HepG2 (cell line): ENCODE data around the gene CD83. TPM values are rescaled to one million over a fixed set of nuclear protein-coding genes. Genes with fewer than 3 reads are reported as not detected.

Source experiments
- ATAC-seq: fragments of 200-7000 bp; cut with Tn5 transposase; 3 replicates; pipeline ENCODE4 v1.9.1; 2020; ENCODE audit warnings: mild to moderate bottlenecking, moderate library complexity
- BruUV-seq: library from RNA; stranded (reverse); fragments of 400-500 nt; replicated peaks from 2 replicates; lab custom pipeline; 2021; lab: Mats Ljungman, UMichigan
- CTCF ChIA-PET: fragments of 300-600 bp; formaldehyde crosslinking; extraction: SDS; loops from one replicate; lab custom pipeline; 2021; ENCODE audit warnings: low total read pairs, inconsistent platforms, low intra/inter-chr PET ratio; lab: Yijun Ruan, JAX
- POLR2A ChIA-PET: fragments of 350-600 bp; sonication (Branson Sonifier 250); formaldehyde crosslinking; loops from one replicate; lab custom pipeline; 2020; ENCODE audit warnings: antibody characterized with exemption, inconsistent platforms; lab: Yijun Ruan, JAX
- DNase-seq: peaks from one replicate; pipeline ENCODE4 v3.0.0-alpha.2; 2015; ENCODE audit warnings: low spot score
- FAIRE-seq: peaks from 3 replicates; lab custom pipeline; 2011; peaks lifted over from hg19 to GRCh38; lab: Jason Lieb, UNC
- H2AFZ ChIP-seq: one replicate; pipeline ENCODE4 v1.6.1; 2011; ENCODE audit warnings: low read length, inconsistent platforms
- H3K27ac ChIP-seq: fragments of 300-600 bp; 3 replicates; pipeline ENCODE4 v1.8.0; 2011; ENCODE audit warnings: mixed run types, mild to moderate bottlenecking, mixed read lengths, low read length, inconsistent platforms; ENCODE audit not compliant: insufficient read depth; ENCODE audit errors: extremely low read length
- H3K27me3 ChIP-seq, 2 experiments: fragments of 200-600 bp in 1 of 2; 2 replicates in 1 of 2; 3 replicates in 1 of 2; pipeline versions ENCODE4 v1.6.0 to v1.8.0; 2011; ENCODE audit warnings: low read length in 2 of 2, mild to moderate bottlenecking in 2 of 2, moderate library complexity in 2 of 2, inconsistent platforms in 1 of 2; ENCODE audit not compliant: insufficient read depth in 2 of 2, control insufficient read depth in 1 of 2
- H3K36me3 ChIP-seq, 2 experiments: fragments of 200-600 bp in 1 of 2; replicated peaks in 1 of 2; 2 replicates in 1 of 2; 3 replicates in 1 of 2; pipeline versions ENCODE4 v1.5.1 to v1.8.0; 2011; ENCODE audit warnings: low read length in 2 of 2, inconsistent platforms in 1 of 2; ENCODE audit not compliant: insufficient read depth in 2 of 2, control insufficient read depth in 1 of 2
- H3K4me1 ChIP-seq: 2 replicates; pipeline ENCODE4 v1.5.1; 2012; ENCODE audit warnings: low read length, inconsistent platforms; ENCODE audit not compliant: insufficient read depth
- H3K4me2 ChIP-seq: 2 replicates; pipeline ENCODE4 v1.6.0; 2011; ENCODE audit warnings: low read depth, low read length, inconsistent platforms
- H3K4me3 ChIP-seq, 3 experiments: fragments of 200-600 bp in 1 of 3; sonication (generic), shearing (Covaris generic) in 1 of 3; replicated peaks in 1 of 3; 2 replicates each; pipeline ENCODE4 v1.5.1; 2011 to 2016; ENCODE audit warnings: low read length in 3 of 3, inconsistent platforms in 2 of 3, low read depth in 2 of 3, mild to moderate bottlenecking in 2 of 3, control low read depth in 1 of 3, mixed read lengths in 1 of 3; ENCODE audit not compliant: insufficient read depth in 1 of 3
- H3K79me2 ChIP-seq: one replicate; pipeline ENCODE4 v1.6.1; 2011; ENCODE audit warnings: low read length, inconsistent platforms; ENCODE audit not compliant: insufficient read depth
- H3K9ac ChIP-seq: 2 replicates; pipeline ENCODE4 v1.6.0; 2011; ENCODE audit warnings: mild to moderate bottlenecking, low read depth, low read length, inconsistent platforms; ENCODE audit not compliant: insufficient read depth
- H3K9me3 ChIP-seq: 2 replicates; pipeline ENCODE4 v1.5.1; 2012; ENCODE audit warnings: mild to moderate bottlenecking, low read length
- H4K20me1 ChIP-seq: 2 replicates; pipeline ENCODE4 v1.6.0; 2011; ENCODE audit warnings: inconsistent platforms, mild to moderate bottlenecking, low read length, moderate library complexity; ENCODE audit not compliant: insufficient read depth
- CHD4 ChIP-seq: fragments of 200-600 bp; sonication (generic); IDR thresholded peaks from 2 replicates; pipeline ENCODE4 v1.7.0; 2017; ENCODE audit warnings: mild to moderate bottlenecking, low read length, borderline replicate concordance
- DRAP1 ChIP-seq: IDR thresholded peaks from 2 replicates; pipeline ENCODE4 v1.6.1; 2016; ENCODE audit warnings: missing genetic modification reagents, missing compliant biosample characterization
- EP300 ChIP-seq, 3 experiments: sonication (generic) in 1 of 3; formaldehyde crosslinking in 1 of 3; IDR thresholded peaks; 2 replicates each; pipeline versions ENCODE4 v1.5.1 to v1.6.1; 2011 to 2020; ENCODE audit warnings: low read depth in 2 of 3, low read length in 2 of 3, borderline replicate concordance in 1 of 3, improper control_type of control experiment in 1 of 3, mild to moderate bottlenecking in 1 of 3, missing genetic modification reagents in 1 of 3, moderate library complexity in 1 of 3
- IRF9 ChIP-seq: sonication (generic); formaldehyde crosslinking; IDR thresholded peaks from 2 replicates; pipeline ENCODE4 v1.8.0; 2022; ENCODE audit warnings: missing genetic modification reagents, mild to moderate bottlenecking, borderline replicate concordance
- KAT7 ChIP-seq: IDR thresholded peaks from 2 replicates; pipeline ENCODE4 v1.6.1; 2018; ENCODE audit warnings: borderline replicate concordance, missing compliant biosample characterization
- SP2 ChIP-seq: sonication (generic); formaldehyde crosslinking; IDR thresholded peaks from 2 replicates; pipeline ENCODE4 v1.5.1; 2020; ENCODE audit warnings: mild to moderate bottlenecking, missing genetic modification reagents
- THAP8 ChIP-seq: sonication (generic); formaldehyde crosslinking; IDR thresholded peaks from 2 replicates; pipeline ENCODE4 v1.5.1; 2020; ENCODE audit warnings: missing genetic modification reagents, mild to moderate bottlenecking, borderline replicate concordance
- ZBTB44 ChIP-seq: sonication (generic); formaldehyde crosslinking; IDR thresholded peaks from 2 replicates; pipeline ENCODE4 v1.4.0; 2020; ENCODE audit warnings: missing genetic modification reagents
- ZNF143 ChIP-seq: sonication (generic); formaldehyde crosslinking; IDR thresholded peaks from 2 replicates; pipeline ENCODE4 v1.4.0; 2020; ENCODE audit warnings: missing genetic modification reagents
- ZNF256 ChIP-seq: sonication (generic); formaldehyde crosslinking; conservative IDR thresholded peaks from 2 replicates; pipeline ENCODE4 v1.4.0; 2020; ENCODE audit warnings: missing genetic modification reagents
- ZNF431 ChIP-seq: sonication (generic); formaldehyde crosslinking; IDR thresholded peaks from 2 replicates; pipeline ENCODE4 v1.9.0; 2022; ENCODE audit warnings: missing genetic modification reagents, low read depth, mild to moderate bottlenecking, borderline replicate concordance
- ZNF510 ChIP-seq: sonication (generic); formaldehyde crosslinking; IDR thresholded peaks from 2 replicates; pipeline ENCODE4 v1.4.0; 2020; ENCODE audit warnings: low read depth, mild to moderate bottlenecking, missing genetic modification reagents
- ZNF598 ChIP-seq: sonication (generic); formaldehyde crosslinking; IDR thresholded peaks from 2 replicates; pipeline ENCODE4 v1.5.1; 2020; ENCODE audit warnings: mild to moderate bottlenecking, missing genetic modification reagents, borderline replicate concordance
- WGBS: methylation state at CpG from one replicate; pipeline ENCODE4 v1.1.6; 2017; ENCODE audit warnings: low lambda C conversion rate; 5-methylcytosine and 5-hydroxymethylcytosine counted together
- in situ Hi-C: cut with HindIII; loops from 2 replicates; pipeline ENCODE4 v1.10.0; 2017; ENCODE audit warnings: low pct_unique_long_range_greater_than_20kb; ENCODE audit not compliant: extremely low pct_ligation_motif_present
- intact Hi-C: fragments of 100-400 bp; cut with micrococcal nuclease; formaldehyde crosslinking; loops from one replicate; pipeline ENCODE4 v1.10.0; 2022; ENCODE audit not compliant: unreplicated experiment
- polyA plus RNA-seq, 8 experiments: library from polyadenylated mRNA; depleted of rRNA in 3 of 8; stranded (reverse) in 7 of 8; unstranded in 1 of 8; fragments of >200 nt; fragmentation: Illumina TruSeq in 4 of 8; extraction: Trizol in 4 of 8; gene quantifications; 2 replicates each; pipeline versions ENCODE4 v1.2.1 to v1.2.3, GENCODE V29; 2011 to 2016; ENCODE audit warnings: low read depth in 4 of 8, missing spikeins in 1 of 8, mixed read lengths in 1 of 8; ENCODE audit not compliant: insufficient read depth in 1 of 8
- total RNA-seq, 5 experiments: library from RNA; depleted of rRNA; stranded (reverse); fragments of >200 nt; fragmentation: Illumina TruSeq; extraction: Trizol; gene quantifications; 2 replicates each; pipeline ENCODE4 v1.2.3, GENCODE V29; 2016; ENCODE audit warnings: low read depth in 1 of 5

The CD83 gene
- total and polyA plus RNA-seq, 2 of the 13 experiments (the other 11 are each of a cell fraction or from before 2014, with no cell fraction given), result 0.46 to 2.3 TPM

- peaks cover 0 to 13% of the 10 kb centered on the region in 2 experiments; a peak in 3 of 5 replicates for H3K27me3 ChIP-seq
- no peak for TF ChIP-seq IRF9 (CRISPR knock-in tag)
- TF ChIP-seq KAT7 (CRISPR knock-in tag), result no peak
- no peak for TF ChIP-seq ZBTB44
- no peak for TF ChIP-seq ZNF143 (CRISPR knock-in tag)
- TF ChIP-seq, all 625 proteins: peak for 0
- Histone ChIP-seq H3K4me1 (no peaks in the 10 kb centered on the region), H3K9ac (no peak overlapping the region), H4K20me1 (no peaks in the 10 kb centered on the region), H3K4me3 (no peak overlapping the region), H3K36me3 (no peaks in the 10 kb centered on the region), H3K4me2 (no peak overlapping the region), H3K27ac (no peak overlapping the region), H3K9me3 (no peaks in the 10 kb centered on the region), H3K79me2 (no peaks in the 10 kb centered on the region), H2AFZ (no peak overlapping the region)
- BruUV-seq, result no TSS peak
- ATAC-seq (no peak), DNase-seq (no peak), FAIRE-seq (no peak)
- POLR2A ChIA-PET, result no interaction called here
- intact Hi-C loops (no loop called here), in situ Hi-C loops (no loop called here)
- CTCF ChIA-PET, result no interaction called here
- WGBS, result 6% methylated on average over 3 of the region's 3 CpGs
Measured at GRCh38 chr6:14082771-14083170, 34.8 kb upstream of the CD83 start.

- no peaks in the 10 kb centered on the region for H3K36me3 ChIP-seq
- DNase-seq, result no peak
- H3K4me3 ChIP-seq, result no peak overlapping the region
- no TSS peak for BruUV-seq
- no peaks in the 10 kb centered on the region for H3K4me1 ChIP-seq
- intact Hi-C loops (no loop called here), in situ Hi-C loops (no loop called here)
- H3K9me3 ChIP-seq, result no peaks in the 10 kb centered on the region
- H4K20me1 ChIP-seq, result no peaks in the 10 kb centered on the region
- no peaks in the 10 kb centered on the region for H3K79me2 ChIP-seq
- FAIRE-seq, result no peak
- H3K9ac ChIP-seq, result no peak overlapping the region
- H3K4me2 ChIP-seq, result no peak overlapping the region
- CTCF ChIA-PET, result no interaction called here
- no peak for ATAC-seq
- POLR2A ChIA-PET, result no interaction called here
- no peak overlapping the region for H2AFZ ChIP-seq
- H3K27ac ChIP-seq, result no peak overlapping the region
- 9% methylated on average over 3 of the region's 3 CpGs for WGBS
- peaks cover 0 to 14% of the 10 kb centered on the region in 2 experiments; a peak in 3 of 5 replicates for H3K27me3 ChIP-seq
- TF ChIP-seq ZNF510 (CRISPR knock-in tag), result no peak
- TF ChIP-seq EP300 (IDR thresholded peaks at IDR 0.05; ENCODE audit: low read depth in 2 of 2, low read length in 2 of 2), result no peak
- TF ChIP-seq EP300 (CRISPR knock-in tag; IDR thresholded peaks at IDR 0.05; ENCODE audit: borderline replicate concordance), result no peak
- TF ChIP-seq SP2 (CRISPR knock-in tag), result no peak
- TF ChIP-seq DRAP1 (CRISPR knock-in tag), result no peak
- no peak for TF ChIP-seq ZNF431 (CRISPR knock-in tag)
- TF ChIP-seq ZNF256 (CRISPR knock-in tag), result no peak
- TF ChIP-seq ZNF598, result no peak
- no peak for TF ChIP-seq CHD4
- no peak for TF ChIP-seq THAP8 (CRISPR knock-in tag)
Measured at GRCh38 chr6:14083262-14083661, 34.3 kb upstream of the CD83 start.
